DMS114 treated with DMSO at 0.1 percent for 48 hours (cell line): ENCODE measurements around the gene ULBP1.
"Not testable (repeated sequence)": the region's sequence is repeated elsewhere in the genome, so short reads cannot be mapped to it uniquely, and the experiment has no call there.

Experiments
- DNase-seq: peaks from one replicate; lab custom pipeline; 2025; ENCODE audit not compliant: unreplicated experiment; lab: John Stamatoyannopoulos, UW

Gene ULBP1

GRCh38 chr6:149933036-149933435 is 30.7 kb upstream of the ULBP1 start:
- DNase-seq = no peak

DNA sequence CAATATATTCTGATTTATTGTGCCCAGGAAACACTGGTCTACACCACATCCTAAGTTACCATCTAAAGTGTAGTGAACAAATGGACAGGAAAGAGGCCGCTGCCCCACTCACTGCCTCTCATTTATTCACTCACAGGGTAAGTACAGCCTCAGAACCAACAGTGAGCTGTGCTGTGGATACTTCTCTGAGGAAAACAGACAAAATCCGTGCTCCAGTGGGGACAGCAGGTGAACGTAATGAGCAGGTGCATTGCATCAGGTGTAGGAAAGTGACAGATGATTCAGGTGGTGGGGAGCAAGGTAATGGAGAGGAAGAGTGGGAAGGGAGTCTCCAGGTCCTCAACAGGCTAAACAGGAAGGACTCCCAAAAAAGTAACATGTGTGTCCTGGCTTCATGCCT is 30.3 kb upstream of the ULBP1 start:
- no peak for DNase-seq

DNA sequence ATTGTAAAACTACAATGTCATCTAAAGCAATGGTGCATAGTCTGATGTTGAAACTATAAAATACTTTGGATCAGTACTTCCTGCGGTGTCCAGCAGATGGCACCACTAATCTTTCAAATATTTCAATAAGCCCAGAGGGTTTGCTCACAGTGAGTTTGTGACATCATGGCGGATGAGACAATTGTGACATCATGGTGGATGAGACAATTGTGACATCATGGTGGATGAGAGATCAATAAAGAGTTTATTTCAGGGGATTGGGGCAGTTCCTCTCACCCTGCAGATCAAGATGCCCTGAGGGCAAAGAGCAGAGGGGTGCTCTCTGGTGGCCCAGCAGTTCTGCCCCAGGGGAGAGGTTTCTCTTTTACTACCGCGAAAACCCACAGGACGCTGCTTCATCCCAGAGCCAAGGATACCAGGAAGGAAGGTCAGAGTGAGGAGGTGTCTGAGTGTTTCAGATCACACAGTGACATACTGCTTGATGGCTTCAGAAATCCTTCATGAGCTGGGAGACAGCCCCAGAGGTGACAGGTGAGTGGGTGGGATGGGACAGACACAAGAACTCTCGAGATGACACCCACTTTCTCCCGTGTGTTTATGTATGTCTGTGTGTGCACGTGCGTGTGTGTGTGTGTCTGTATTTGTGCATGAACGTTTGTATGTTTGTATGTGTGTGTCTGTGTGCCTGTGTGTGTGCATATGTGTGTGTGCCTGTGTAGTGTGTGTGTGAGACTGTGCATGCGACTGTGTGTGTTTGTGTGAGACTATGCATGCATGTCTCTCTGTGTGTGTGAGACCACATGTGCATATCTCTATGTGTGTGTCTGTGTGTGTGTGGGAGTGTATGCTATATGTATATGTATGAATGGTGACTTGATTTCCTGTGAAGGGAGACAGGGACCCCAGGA is 29.2 kb upstream of the ULBP1 start:
- peak; percentile 28 for DNase-seq

DNA sequence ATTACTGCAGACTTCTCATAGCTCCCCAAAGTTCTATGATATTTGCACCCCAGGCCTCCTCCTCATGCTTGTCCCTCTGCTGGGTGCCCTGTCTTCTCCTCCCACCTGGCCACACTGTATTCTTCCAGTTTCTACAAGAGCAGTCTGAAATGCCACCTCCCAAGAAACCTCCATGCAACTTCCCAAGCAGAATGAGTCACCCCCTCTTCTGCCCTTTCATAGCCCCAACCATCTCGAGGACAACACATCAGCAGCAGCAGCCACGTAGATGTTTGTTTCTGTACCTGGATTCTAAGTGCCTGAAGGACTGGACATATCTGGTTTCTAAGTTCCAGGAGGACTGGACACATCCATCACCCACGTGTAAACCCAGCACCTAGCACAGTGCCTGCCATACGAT is 28.5 kb upstream of the ULBP1 start:
- DNase-seq = no peak

DNA sequence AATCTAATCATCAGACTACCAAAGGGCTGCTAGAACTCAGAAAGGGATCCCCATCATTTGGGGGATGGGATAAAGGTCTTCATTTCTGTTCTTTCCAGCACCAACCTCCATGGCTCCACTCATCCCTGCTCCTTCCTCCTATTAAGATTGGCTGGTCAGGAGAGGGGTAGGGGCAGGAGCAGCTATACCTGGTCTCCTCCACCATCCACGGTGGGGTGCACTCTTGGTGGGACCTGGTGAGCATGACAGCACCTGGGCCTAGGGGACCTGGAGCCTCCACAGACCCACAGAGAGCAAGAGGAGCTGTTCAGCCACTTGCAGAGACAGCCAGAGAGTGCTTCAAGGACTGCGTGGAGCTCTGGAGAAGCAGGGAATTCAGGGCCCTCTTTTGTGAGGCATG is 28.1 kb upstream of the ULBP1 start:
- DNase-seq = no peak

GRCh38 chr6:149936743-149937142 is 27.0 kb upstream of the ULBP1 start:
- no peak for DNase-seq

GRCh38 chr6:149938013-149938570 is 25.7 kb upstream of the ULBP1 start:
- DNase-seq = not testable (repeated sequence)

DNA sequence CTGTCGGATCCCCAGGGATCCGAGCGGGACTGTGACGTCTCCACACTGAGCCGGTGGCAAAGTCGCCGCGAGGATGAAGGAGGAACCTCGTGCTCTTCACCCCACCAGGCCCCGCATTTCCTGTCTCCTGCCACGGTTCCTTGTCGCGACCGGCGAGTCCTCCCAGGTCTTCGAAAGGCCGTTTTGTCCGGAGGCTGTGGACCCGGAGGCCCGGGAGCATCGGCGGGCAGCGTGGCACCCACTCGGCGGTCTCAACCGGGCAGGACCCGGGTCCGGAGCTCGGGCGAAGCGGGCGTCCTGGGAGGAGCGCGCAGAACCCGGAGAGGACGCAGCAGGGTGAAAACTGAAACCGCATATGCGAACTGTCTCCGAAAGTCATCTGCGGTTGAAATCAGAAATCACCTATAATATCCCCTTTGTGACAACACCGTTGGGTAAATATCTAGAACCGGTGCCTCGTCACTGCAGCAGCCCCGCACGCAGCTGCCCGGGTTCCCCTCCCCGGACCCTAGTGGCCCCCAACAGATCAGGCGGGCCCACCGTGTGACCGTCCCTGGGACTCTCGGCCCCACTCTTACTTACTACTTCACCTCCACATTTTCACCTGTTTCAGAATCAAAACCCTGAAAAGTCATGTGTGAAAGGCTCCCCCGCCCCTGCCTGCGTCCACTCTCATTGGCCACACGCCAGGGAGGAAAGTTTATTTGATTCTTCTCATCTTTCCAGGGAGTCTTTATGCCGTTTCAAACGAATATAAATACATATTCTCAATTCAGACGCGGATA is 25.0 kb upstream of the ULBP1 start:
- no peak for DNase-seq

DNA sequence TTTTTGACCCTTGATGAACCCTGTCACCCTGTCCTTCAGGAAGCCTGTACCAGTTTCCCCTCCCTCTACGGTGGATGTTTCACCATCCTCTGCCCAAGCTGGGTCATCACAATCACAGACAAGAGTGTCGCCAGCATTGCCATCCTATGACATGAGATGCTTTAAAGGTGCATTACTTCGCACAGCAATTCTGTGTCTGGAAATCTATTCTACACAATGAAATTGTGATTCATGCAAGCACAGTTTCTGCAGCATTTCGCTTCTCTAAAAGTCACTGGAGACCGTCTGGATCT is 24.4 kb upstream of the ULBP1 start:
- DNase-seq = no peak

GRCh38 chr6:149939909-149940671 is 23.7 kb upstream of the ULBP1 start:
- no peak for DNase-seq

GRCh38 chr6:149940672-149940982 is 23.1 kb upstream of the ULBP1 start:
- no peak for DNase-seq

DNA sequence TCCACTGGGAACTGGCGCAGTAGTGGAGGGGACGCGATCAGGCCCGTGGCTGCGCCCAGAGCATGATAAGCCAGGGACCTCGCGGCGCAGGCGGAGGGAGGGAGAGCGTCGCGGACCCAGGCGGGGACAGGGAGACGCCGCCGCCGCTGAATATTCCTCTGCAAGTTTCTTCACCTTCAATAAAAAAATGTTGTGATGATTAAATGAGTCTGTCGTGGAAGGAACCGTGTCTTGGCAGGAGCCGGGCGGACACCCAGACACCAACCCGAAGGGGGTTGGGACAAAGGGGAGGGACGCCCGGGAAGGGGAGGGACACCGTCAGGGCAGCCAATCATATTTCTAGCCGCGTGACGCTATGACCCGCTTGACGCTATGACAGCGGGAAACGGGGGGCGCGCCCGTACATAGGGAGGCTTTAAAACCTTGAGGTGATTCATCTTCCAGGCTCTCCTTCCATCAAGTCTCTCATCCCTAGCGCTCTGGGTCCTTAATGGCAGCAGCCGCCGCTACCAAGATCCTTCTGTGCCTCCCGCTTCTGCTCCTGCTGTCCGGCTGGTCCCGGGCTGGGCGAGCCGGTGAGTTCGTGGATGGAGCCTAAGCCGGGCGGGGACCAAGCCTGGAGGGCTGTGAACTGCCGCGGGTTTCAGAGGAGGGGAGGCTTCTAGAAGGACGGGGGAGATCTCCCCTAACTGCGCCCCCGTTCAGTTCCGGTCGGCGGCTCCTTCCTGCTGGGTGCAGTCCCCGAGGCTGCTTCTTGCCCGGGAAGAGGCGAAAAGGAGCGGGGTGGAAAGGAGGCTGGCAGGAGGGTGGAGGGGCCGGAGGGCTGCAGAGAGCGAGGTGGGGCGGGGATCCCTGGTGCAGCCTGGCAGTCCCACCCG is 21.9 kb upstream of the ULBP1 start, which contains the start of gene ULBP2:
Gene ULBP2, plus strand, starts transcription at position 432 of the 878 bp plus-strand sequence. Its CDS starts 59 bp downstream, at position 491.
- DNase-seq = peak; percentile 64

DNA sequence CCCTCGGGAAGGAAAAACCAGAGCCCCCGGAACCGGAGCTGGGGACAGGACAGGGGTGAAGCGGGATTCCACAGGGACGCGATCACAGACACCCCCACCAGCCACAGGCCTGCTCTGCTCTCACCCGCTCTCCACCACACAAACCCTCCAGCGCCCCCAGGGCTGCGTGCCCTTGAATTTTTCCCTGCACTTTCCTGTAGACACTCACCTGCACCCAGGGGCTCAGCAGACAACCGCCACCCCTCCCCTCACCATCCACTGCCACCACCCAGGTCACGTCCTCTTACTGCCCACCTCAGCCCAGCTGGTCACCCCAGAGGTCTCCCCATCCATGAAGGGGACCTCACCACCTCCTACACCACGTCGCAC is 21.3 kb upstream of the ULBP1 start:
- DNase-seq = no peak

DNA sequence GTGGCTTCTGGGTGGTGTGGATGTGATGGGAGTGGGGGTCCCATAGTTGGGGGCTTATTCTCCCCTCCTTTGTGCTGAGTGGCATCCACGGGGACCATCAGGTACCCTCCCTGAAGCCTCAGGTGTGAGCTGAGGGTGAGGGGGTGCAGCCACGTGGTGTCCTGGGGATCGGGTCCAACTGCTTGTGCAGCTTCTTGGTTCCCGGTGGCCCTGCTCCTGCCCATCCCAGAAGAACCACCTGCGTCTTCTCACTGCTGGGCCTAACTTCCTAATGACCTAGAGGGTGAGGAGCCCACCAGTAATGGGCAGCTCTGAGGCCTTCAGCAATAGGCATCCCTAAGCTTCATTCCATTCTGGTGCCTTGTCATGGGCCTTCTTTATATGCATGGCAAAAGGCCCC is 20.4 kb upstream of the ULBP1 start:
- DNase-seq = not testable (repeated sequence)

- not testable (repeated sequence) for DNase-seq
Measured at GRCh38 chr6:149945276-149945675, 18.5 kb upstream of the ULBP1 start.

- not testable (repeated sequence) for DNase-seq
Measured at GRCh38 chr6:149946631-149947030, 17.1 kb upstream of the ULBP1 start.

DNA sequence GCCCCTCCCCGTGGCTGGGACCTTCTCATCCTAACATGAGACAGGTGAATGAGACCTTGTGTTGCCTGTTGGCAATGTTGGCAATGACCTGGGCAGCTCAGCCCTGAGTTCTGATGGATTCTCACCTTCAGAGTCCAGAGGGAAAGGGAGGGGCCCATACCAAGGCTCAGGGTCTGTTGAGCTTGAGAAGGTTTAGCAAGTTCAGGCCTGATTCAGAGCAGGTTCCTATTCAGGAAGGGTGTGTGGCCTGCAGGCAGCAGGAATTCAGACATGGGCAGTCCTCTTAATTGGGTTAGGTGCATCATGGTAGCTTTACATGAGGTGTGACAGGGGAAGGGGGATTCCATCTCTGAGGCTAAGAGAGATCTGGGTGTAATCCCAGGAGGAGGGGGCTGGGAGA is 16.2 kb upstream of the ULBP1 start:
- not testable (repeated sequence) for DNase-seq

GRCh38 chr6:149948011-149948410 is 15.7 kb upstream of the ULBP1 start:
- DNase-seq = no peak

- no peak for DNase-seq
Measured at GRCh38 chr6:149948616-149949015, 15.1 kb upstream of the ULBP1 start.

- no peak for DNase-seq
Measured at GRCh38 chr6:149950423-149950822, 13.3 kb upstream of the ULBP1 start.
